ENCODE results near the gene SORCS1. TPM values are rescaled to one million over a fixed set of nuclear protein-coding genes. Genes with fewer than 3 reads are reported as not detected.
A peak's percentile ranks its signal among the peaks of the same experiment; 100 is the strongest.

SORCS1 gene
- total and polyA plus RNA-seq, 8 donors, result 0.46 to 2.6 (median 1.6) TPM

GRCh38 chr10:107083388-107084009 lies 81.0 kb downstream of the SORCS1 start:
- no peaks in the 10 kb centered on the region for H3K4me1 ChIP-seq
- FAIRE-seq (no peak), DNase-seq (no peak), ATAC-seq (no peak)
- H3K9me3 ChIP-seq, result no peaks in the 10 kb centered on the region
- H3K36me3 ChIP-seq, result no peaks in the 10 kb centered on the region
- 49 to 81% methylated on average over 3 of the region's 3 CpGs for WGBS, 2 donors
- intact Hi-C loops (cut with DNase I), result no loop called here
- no peaks in the 10 kb centered on the region for H3K27me3 ChIP-seq
- no peak overlapping the region for H3K27ac ChIP-seq
- H3K4me3 ChIP-seq, result no peak overlapping the region
- no peak for TF ChIP-seq CTCF (IDR thresholded peaks at IDR 0.05)

- Histone ChIP-seq H3K4me1 (no peaks in the 10 kb centered on the region), H3K27me3 (no peaks in the 10 kb centered on the region), H3K9me3 (no peaks in the 10 kb centered on the region), H3K27ac (no peak overlapping the region), H3K36me3 (no peaks in the 10 kb centered on the region), H3K4me3 (no peak overlapping the region)
- 88 to 89% methylated on average over 1 of the region's 1 CpG for WGBS, 2 donors
- no peak for TF ChIP-seq CTCF (IDR thresholded peaks at IDR 0.05)
- intact Hi-C loops (cut with DNase I), result no loop called here
- FAIRE-seq (no peak), DNase-seq (no peak), ATAC-seq (no peak)
Measured at GRCh38 chr10:107081644-107082043, 82.9 kb downstream of the SORCS1 start.

- ATAC-seq (no peak), DNase-seq (no peak), FAIRE-seq (no peak)
- Histone ChIP-seq H3K27me3 (no peaks in the 10 kb centered on the region), H3K4me3 (no peak overlapping the region), H3K27ac (no peak overlapping the region), H3K9me3 (no peaks in the 10 kb centered on the region), H3K36me3 (no peaks in the 10 kb centered on the region), H3K4me1 (no peaks in the 10 kb centered on the region)
- intact Hi-C loops (cut with DNase I), result no loop called here
- WGBS, 2 donors, result 29 to 50% methylated on average over 2 of the region's 2 CpGs
- no peak for TF ChIP-seq CTCF (IDR thresholded peaks at IDR 0.05)
Measured at GRCh38 chr10:107075117-107075516, 89.4 kb downstream of the SORCS1 start.

GRCh38 chr10:107072786-107073185 lies 91.7 kb downstream of the SORCS1 start:
- H3K4me1 ChIP-seq, result no peaks in the 10 kb centered on the region
- H3K9me3 ChIP-seq, result no peaks in the 10 kb centered on the region
- H3K27ac ChIP-seq, result no peak overlapping the region
- H3K36me3 ChIP-seq, result no peaks in the 10 kb centered on the region
- no peaks in the 10 kb centered on the region for H3K27me3 ChIP-seq
- no peak for TF ChIP-seq CTCF (IDR thresholded peaks at IDR 0.05)
- ATAC-seq, result peak in 2 of 4 donors; percentile 61 to 69
- WGBS, 2 donors, result 16 to 19% methylated on average over 5 of the region's 5 CpGs
- DNase-seq, result peak in 1 of 6 donors; percentile 4
- H3K4me3 ChIP-seq, result no peak overlapping the region
- intact Hi-C loops (cut with DNase I), result no loop called here
- FAIRE-seq, result no peak

- no peaks in the 10 kb centered on the region for H3K27me3 ChIP-seq
- H3K4me3 ChIP-seq, result no peak overlapping the region
Measured at GRCh38 chr10:107072028-107072427, 92.5 kb downstream of the SORCS1 start.

More at GRCh38 chr10:107072028-107072427, 92.5 kb downstream of the SORCS1 start:
- FAIRE-seq (no peak), DNase-seq (no peak), ATAC-seq (no peak)
- whole genome bisulfite sequencing, 2 donors, result 58 to 67% methylated on average over 3 of the region's 3 CpGs
- intact Hi-C loops (cut with DNase I), result no loop called here
- Histone ChIP-seq H3K36me3 (no peaks in the 10 kb centered on the region), H3K27ac (no peak overlapping the region), H3K9me3 (no peaks in the 10 kb centered on the region), H3K4me1 (no peaks in the 10 kb centered on the region)
- TF ChIP-seq CTCF (IDR thresholded peaks at IDR 0.05), result no peak

All from pancreas (tissue), 10 donors.